ENCODE data around the gene PSMD12.

PSMD12 gene

DNA sequence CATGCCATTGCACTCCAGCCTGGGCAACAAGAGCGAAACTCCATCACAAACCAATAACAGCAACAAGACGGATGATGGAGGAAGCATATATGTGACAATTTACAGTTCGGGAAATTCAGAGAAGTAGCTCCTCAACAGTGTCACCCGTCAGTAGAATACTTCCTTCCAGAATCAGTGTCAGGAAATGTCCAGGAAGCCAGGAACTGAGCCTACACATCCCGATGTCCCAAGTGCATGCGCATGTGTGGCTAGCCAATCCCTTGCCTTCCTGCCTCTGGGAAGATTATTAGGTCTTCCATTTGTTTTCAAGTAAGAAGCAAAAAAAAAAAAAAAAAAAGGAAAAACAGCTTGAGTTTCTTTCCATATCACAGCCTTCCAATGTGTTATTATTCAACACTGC, 9.3 kb upstream of the PSMD12 start:
- H3K27me3 ChIP-seq (ENCODE audit: control insufficient read depth, low read length) = peaks cover 16% of the 10 kb centered on the region
- peaks cover 31% of the 10 kb centered on the region for H3K4me1 ChIP-seq (ENCODE audit: control insufficient read depth, low read length)
- H3K4me3 ChIP-seq (ENCODE audit: low read length) = no peak overlapping the region
- H4K20me1 ChIP-seq (ENCODE audit: control insufficient read depth, insufficient read depth, low read depth, low read length) = no peaks in the 10 kb centered on the region
- H3K27ac ChIP-seq (ENCODE audit: low read depth, low read length) = no peak overlapping the region
- no peaks in the 10 kb centered on the region for H3K9me2 ChIP-seq (replicated peaks; ENCODE audit: control insufficient read depth, low read length)
- TF ChIP-seq EZH2phosphoT487 (IDR thresholded peaks at IDR 0.05; ENCODE audit: borderline replicate concordance, low read length) = no peak
- TF ChIP-seq, protein P1, sequence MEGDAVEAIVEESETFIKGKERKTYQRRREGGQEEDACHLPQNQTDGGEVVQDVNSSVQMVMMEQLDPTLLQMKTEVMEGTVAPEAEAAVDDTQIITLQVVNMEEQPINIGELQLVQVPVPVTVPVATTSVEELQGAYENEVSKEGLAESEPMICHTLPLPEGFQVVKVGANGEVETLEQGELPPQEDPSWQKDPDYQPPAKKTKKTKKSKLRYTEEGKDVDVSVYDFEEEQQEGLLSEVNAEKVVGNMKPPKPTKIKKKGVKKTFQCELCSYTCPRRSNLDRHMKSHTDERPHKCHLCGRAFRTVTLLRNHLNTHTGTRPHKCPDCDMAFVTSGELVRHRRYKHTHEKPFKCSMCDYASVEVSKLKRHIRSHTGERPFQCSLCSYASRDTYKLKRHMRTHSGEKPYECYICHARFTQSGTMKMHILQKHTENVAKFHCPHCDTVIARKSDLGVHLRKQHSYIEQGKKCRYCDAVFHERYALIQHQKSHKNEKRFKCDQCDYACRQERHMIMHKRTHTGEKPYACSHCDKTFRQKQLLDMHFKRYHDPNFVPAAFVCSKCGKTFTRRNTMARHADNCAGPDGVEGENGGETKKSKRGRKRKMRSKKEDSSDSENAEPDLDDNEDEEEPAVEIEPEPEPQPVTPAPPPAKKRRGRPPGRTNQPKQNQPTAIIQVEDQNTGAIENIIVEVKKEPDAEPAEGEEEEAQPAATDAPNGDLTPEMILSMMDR (IDR thresholded peaks at IDR 0.05; ENCODE audit: low read depth, low read length, poor library complexity, severe bottlenecking) = no peak
- no peaks in the 10 kb centered on the region for H3K9me3 ChIP-seq (ENCODE audit: control insufficient read depth, insufficient read depth, low read length)
- H3K79me2 ChIP-seq (ENCODE audit: control insufficient read depth, low read length) = peaks cover 9% of the 10 kb centered on the region
- no peak overlapping the region for H3K4me2 ChIP-seq (ENCODE audit: low read length)
- H3K36me3 ChIP-seq (ENCODE audit: control insufficient read depth, low read length) = peaks cover 4% of the 10 kb centered on the region; the same call in 1 of the 2 replicates
- peaks cover 14% of the 10 kb centered on the region for H3F3A ChIP-seq (ENCODE audit: control insufficient read depth, insufficient read depth)

DNA sequence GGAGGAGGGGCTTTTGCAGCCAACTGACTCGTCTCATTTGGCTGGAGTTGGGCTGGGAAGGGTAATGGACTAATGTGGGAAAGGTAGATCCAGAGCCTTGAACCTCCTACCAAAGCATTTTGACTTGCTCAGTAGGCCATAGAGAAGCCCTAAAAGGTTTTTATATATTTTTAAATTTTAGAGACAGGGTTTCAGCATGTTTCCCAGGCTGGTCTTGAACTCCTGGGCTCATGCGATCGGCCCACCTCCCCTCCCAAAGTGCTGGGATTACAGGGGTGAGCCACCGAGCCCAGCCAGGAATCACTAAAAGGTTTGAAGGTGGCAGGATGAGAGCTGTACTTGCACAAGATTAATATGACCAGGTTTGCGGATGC, 8.7 kb upstream of the PSMD12 start:
- no peaks in the 10 kb centered on the region for H3K9me2 ChIP-seq (replicated peaks; ENCODE audit: control insufficient read depth, low read length)
- peaks cover 11% of the 10 kb centered on the region for H3F3A ChIP-seq (ENCODE audit: control insufficient read depth, insufficient read depth)
- H4K20me1 ChIP-seq (ENCODE audit: control insufficient read depth, insufficient read depth, low read depth, low read length) = no peaks in the 10 kb centered on the region
- H3K4me3 ChIP-seq (ENCODE audit: low read length) = peak overlapping the region; percentile 37; the same call in 1 of the 2 replicates
- no peak overlapping the region for H3K27ac ChIP-seq (ENCODE audit: low read depth, low read length)
- H3K27me3 ChIP-seq (ENCODE audit: control insufficient read depth, low read length) = peaks cover 16% of the 10 kb centered on the region
- H3K36me3 ChIP-seq (ENCODE audit: control insufficient read depth, low read length) = peaks cover 4% of the 10 kb centered on the region; the same call in 1 of the 2 replicates
- peaks cover 9% of the 10 kb centered on the region for H3K79me2 ChIP-seq (ENCODE audit: control insufficient read depth, low read length)
- H3K9me3 ChIP-seq (ENCODE audit: control insufficient read depth, insufficient read depth, low read length) = no peaks in the 10 kb centered on the region
- TF ChIP-seq EZH2phosphoT487 (IDR thresholded peaks at IDR 0.05; ENCODE audit: borderline replicate concordance, low read length) = no peak
- TF ChIP-seq, protein P1 (IDR thresholded peaks at IDR 0.05; ENCODE audit: low read depth, low read length, poor library complexity, severe bottlenecking) = no peak
- H3K4me2 ChIP-seq (ENCODE audit: low read length) = peak overlapping the region; percentile 64
- H3K4me1 ChIP-seq (ENCODE audit: control insufficient read depth, low read length) = peaks cover 31% of the 10 kb centered on the region

- H3K9me2 ChIP-seq (replicated peaks; ENCODE audit: control insufficient read depth, low read length) = no peaks in the 10 kb centered on the region
- H3K79me2 ChIP-seq (ENCODE audit: control insufficient read depth, low read length) = peaks cover 6% of the 10 kb centered on the region
- peaks cover 16% of the 10 kb centered on the region for H3F3A ChIP-seq (ENCODE audit: control insufficient read depth, insufficient read depth)
- H3K4me3 ChIP-seq (ENCODE audit: low read length) = peak overlapping the region; percentile 37; the same call in 1 of the 2 replicates
- H3K36me3 ChIP-seq (ENCODE audit: control insufficient read depth, low read length) = peaks cover 2% of the 10 kb centered on the region; the same call in 1 of the 2 replicates
- H3K9me3 ChIP-seq (ENCODE audit: control insufficient read depth, insufficient read depth, low read length) = no peaks in the 10 kb centered on the region
- peaks cover 15% of the 10 kb centered on the region for H3K27me3 ChIP-seq (ENCODE audit: control insufficient read depth, low read length)
- H3K4me1 ChIP-seq (ENCODE audit: control insufficient read depth, low read length) = peaks cover 28% of the 10 kb centered on the region
- H4K20me1 ChIP-seq (ENCODE audit: control insufficient read depth, insufficient read depth, low read depth, low read length) = no peaks in the 10 kb centered on the region
- no peak for TF ChIP-seq EZH2phosphoT487 (IDR thresholded peaks at IDR 0.05; ENCODE audit: borderline replicate concordance, low read length)
- TF ChIP-seq, protein P1 (IDR thresholded peaks at IDR 0.05; ENCODE audit: low read depth, low read length, poor library complexity, severe bottlenecking) = peak; percentile 90
- H3K27ac ChIP-seq (ENCODE audit: low read depth, low read length) = no peak overlapping the region
- H3K4me2 ChIP-seq (ENCODE audit: low read length) = peak overlapping the region; percentile 64
These were observed 8.1 kb upstream of the PSMD12 start for GRCh38 chr17:67374329-67375053.
